Memory B cell (primary cell): ENCODE results near the gene RNU6-1.

ENCODE experiments used
- ATAC-seq: fragments of 150-1000 bp; cut with Tn5 transposase; 2 replicates; pipeline ENCODE4 v1.10.0; 2021; ENCODE audit warnings: low read depth, mild to moderate bottlenecking, moderate library complexity
- DNase-seq, 2 donors: peaks; one replicate each; pipeline ENCODE4 v3.0.0; 2022; ENCODE audit warnings: low spot score in 2 of 2
- H3K27ac Mint-ChIP-seq: one replicate; pipeline ENCODE4 v1.8.0; 2022; ENCODE audit warnings: mild to moderate bottlenecking, moderate library complexity, mixed read lengths
- H3K27me3 Mint-ChIP-seq: one replicate; pipeline ENCODE4 v1.8.0; 2022; ENCODE audit warnings: mixed read lengths
- H3K36me3 Mint-ChIP-seq: one replicate; pipeline ENCODE4 v1.8.0; 2022; ENCODE audit warnings: mild to moderate bottlenecking, mixed read lengths
- H3K4me1 Mint-ChIP-seq: one replicate; pipeline ENCODE4 v1.8.0; 2022; ENCODE audit warnings: mixed read lengths
- H3K4me3 Mint-ChIP-seq: one replicate; pipeline ENCODE4 v1.8.0; 2022; ENCODE audit warnings: mild to moderate bottlenecking, moderate library complexity, mixed read lengths
- H3K9me3 Mint-ChIP-seq: one replicate; pipeline ENCODE4 v1.8.0; 2022; ENCODE audit warnings: mixed read lengths

RNU6-1 gene

GRCh38 chr15:67869701-67870100, 29.9 kb upstream of the RNU6-1 start:
- no peak for ATAC-seq
- peaks cover 10% of the 10 kb centered on the region for H3K9me3 Mint-ChIP-seq

GRCh38 chr15:67865766-67866165, 25.9 kb upstream of the RNU6-1 start:
- Mint-ChIP-seq H3K27ac (no peak overlapping the region), H3K27me3 (peaks cover 7% of the 10 kb centered on the region)

More at GRCh38 chr15:67869701-67870100, 29.9 kb upstream of the RNU6-1 start:
- Mint-ChIP-seq H3K27ac (no peak overlapping the region), H3K4me3 (no peak overlapping the region), H3K27me3 (peaks cover 13% of the 10 kb centered on the region), H3K36me3 (peaks cover 6% of the 10 kb centered on the region), H3K4me1 (no peaks in the 10 kb centered on the region)
- DNase-seq, result no peak

GRCh38 chr15:67865331-67865730, 25.5 kb upstream of the RNU6-1 start:
- no peak overlapping the region for H3K4me3 Mint-ChIP-seq
- H3K9me3 Mint-ChIP-seq, result no peaks in the 10 kb centered on the region
- peaks cover 3% of the 10 kb centered on the region for H3K36me3 Mint-ChIP-seq
- DNase-seq (no peak), ATAC-seq (no peak)
- H3K4me1 Mint-ChIP-seq, result peaks cover 10% of the 10 kb centered on the region
- peaks cover 7% of the 10 kb centered on the region for H3K27me3 Mint-ChIP-seq
- H3K27ac Mint-ChIP-seq, result no peak overlapping the region

More at GRCh38 chr15:67865766-67866165, 25.9 kb upstream of the RNU6-1 start:
- ATAC-seq, result no peak
- peaks cover 3% of the 10 kb centered on the region for H3K36me3 Mint-ChIP-seq
- no peak for DNase-seq
- no peak overlapping the region for H3K4me3 Mint-ChIP-seq
- no peaks in the 10 kb centered on the region for H3K9me3 Mint-ChIP-seq
- peaks cover 9% of the 10 kb centered on the region for H3K4me1 Mint-ChIP-seq

- H3K27ac Mint-ChIP-seq, result peak overlapping the region; percentile 78
Measured at GRCh38 chr15:67863442-67863987, 23.7 kb upstream of the RNU6-1 start.

GRCh38 chr15:67862750-67863441, 23.1 kb upstream of the RNU6-1 start:
- peak overlapping the region; percentile 78 for H3K27ac Mint-ChIP-seq
- peaks cover 15% of the 10 kb centered on the region for H3K4me1 Mint-ChIP-seq
- ATAC-seq, result peak; percentile 66
- peak overlapping the region; percentile 61 for H3K4me3 Mint-ChIP-seq
- peaks cover 7% of the 10 kb centered on the region for H3K27me3 Mint-ChIP-seq
- H3K36me3 Mint-ChIP-seq, result no peaks in the 10 kb centered on the region
- no peak for DNase-seq
- H3K9me3 Mint-ChIP-seq, result no peaks in the 10 kb centered on the region

More at GRCh38 chr15:67863442-67863987, 23.7 kb upstream of the RNU6-1 start:
- Mint-ChIP-seq H3K4me3 (peak overlapping the region; percentile 61), H3K36me3 (no peaks in the 10 kb centered on the region), H3K9me3 (no peaks in the 10 kb centered on the region), H3K27me3 (peaks cover 7% of the 10 kb centered on the region), H3K4me1 (peaks cover 15% of the 10 kb centered on the region)
- peak; percentile 73 for DNase-seq
- peak; percentile 93 for ATAC-seq

GRCh38 chr15:67861983-67862382, 22.1 kb upstream of the RNU6-1 start:
- no peak for DNase-seq
- Mint-ChIP-seq H3K27ac (no peak overlapping the region), H3K4me3 (no peak overlapping the region), H3K36me3 (no peaks in the 10 kb centered on the region), H3K4me1 (peaks cover 15% of the 10 kb centered on the region), H3K27me3 (peaks cover 7% of the 10 kb centered on the region), H3K9me3 (no peaks in the 10 kb centered on the region)
- ATAC-seq, result no peak

GRCh38 chr15:67859331-67859946, 19.6 kb upstream of the RNU6-1 start:
- no peaks in the 10 kb centered on the region for H3K36me3 Mint-ChIP-seq
- peaks cover 2% of the 10 kb centered on the region for H3K27me3 Mint-ChIP-seq
- ATAC-seq (no peak), DNase-seq (no peak)
- no peaks in the 10 kb centered on the region for H3K9me3 Mint-ChIP-seq
- H3K27ac Mint-ChIP-seq, result no peak overlapping the region
- no peak overlapping the region for H3K4me3 Mint-ChIP-seq
- peaks cover 15% of the 10 kb centered on the region for H3K4me1 Mint-ChIP-seq

GRCh38 chr15:67857220-67857619, 17.4 kb upstream of the RNU6-1 start:
- DNase-seq, result no peak
- H3K4me1 Mint-ChIP-seq, result peaks cover 13% of the 10 kb centered on the region
- peaks cover 2% of the 10 kb centered on the region for H3K27me3 Mint-ChIP-seq
- no peaks in the 10 kb centered on the region for H3K36me3 Mint-ChIP-seq
- H3K4me3 Mint-ChIP-seq, result no peak overlapping the region
- no peak for ATAC-seq
- no peaks in the 10 kb centered on the region for H3K9me3 Mint-ChIP-seq
- no peak overlapping the region for H3K27ac Mint-ChIP-seq

- Mint-ChIP-seq H3K4me3 (no peak overlapping the region), H3K27ac (no peak overlapping the region), H3K4me1 (peaks cover 16% of the 10 kb centered on the region), H3K9me3 (no peaks in the 10 kb centered on the region), H3K36me3 (no peaks in the 10 kb centered on the region), H3K27me3 (peaks cover 2% of the 10 kb centered on the region)
- ATAC-seq, result no peak
- DNase-seq, result no peak
Measured at GRCh38 chr15:67855842-67856241, 16.0 kb upstream of the RNU6-1 start.

- no peaks in the 10 kb centered on the region for H3K36me3 Mint-ChIP-seq
- peaks cover 6% of the 10 kb centered on the region for H3K27me3 Mint-ChIP-seq
- DNase-seq (no peak), ATAC-seq (no peak)
- peaks cover 13% of the 10 kb centered on the region for H3K4me1 Mint-ChIP-seq
- H3K4me3 Mint-ChIP-seq, result no peak overlapping the region
- no peak overlapping the region for H3K27ac Mint-ChIP-seq
- H3K9me3 Mint-ChIP-seq, result no peaks in the 10 kb centered on the region
Measured at GRCh38 chr15:67854358-67854757, 14.5 kb upstream of the RNU6-1 start.

GRCh38 chr15:67853454-67853853, 13.6 kb upstream of the RNU6-1 start:
- Mint-ChIP-seq H3K4me1 (peaks cover 13% of the 10 kb centered on the region), H3K4me3 (peak overlapping the region; percentile 41), H3K27me3 (peaks cover 6% of the 10 kb centered on the region), H3K36me3 (no peaks in the 10 kb centered on the region), H3K27ac (no peak overlapping the region), H3K9me3 (no peaks in the 10 kb centered on the region)
- ATAC-seq, result peak; percentile 80
- no peak for DNase-seq

GRCh38 chr15:67852418-67852817, 12.6 kb upstream of the RNU6-1 start:
- H3K4me1 Mint-ChIP-seq, result peaks cover 13% of the 10 kb centered on the region
- H3K36me3 Mint-ChIP-seq, result no peaks in the 10 kb centered on the region
- H3K27ac Mint-ChIP-seq, result no peak overlapping the region
- H3K4me3 Mint-ChIP-seq, result no peak overlapping the region
- no peak for ATAC-seq
- H3K27me3 Mint-ChIP-seq, result peaks cover 10% of the 10 kb centered on the region
- no peak for DNase-seq
- no peaks in the 10 kb centered on the region for H3K9me3 Mint-ChIP-seq

GRCh38 chr15:67850994-67851571, 11.2 kb upstream of the RNU6-1 start:
- no peak overlapping the region for H3K27ac Mint-ChIP-seq
- no peaks in the 10 kb centered on the region for H3K36me3 Mint-ChIP-seq
- H3K4me3 Mint-ChIP-seq, result no peak overlapping the region

GRCh38 chr15:67850336-67850735, 10.5 kb upstream of the RNU6-1 start:
- Mint-ChIP-seq H3K4me3 (no peak overlapping the region), H3K4me1 (peaks cover 13% of the 10 kb centered on the region), H3K9me3 (no peaks in the 10 kb centered on the region), H3K27me3 (peaks cover 8% of the 10 kb centered on the region), H3K27ac (no peak overlapping the region), H3K36me3 (no peaks in the 10 kb centered on the region)
- DNase-seq (no peak), ATAC-seq (no peak)

More at GRCh38 chr15:67850994-67851571, 11.2 kb upstream of the RNU6-1 start:
- peak; percentile 43 for ATAC-seq
- Mint-ChIP-seq H3K9me3 (no peaks in the 10 kb centered on the region), H3K4me1 (peaks cover 13% of the 10 kb centered on the region), H3K27me3 (peaks cover 9% of the 10 kb centered on the region)
- DNase-seq, result no peak
